B cell (primary cell): ENCODE results near the gene SRBD1.

Experiments
- CTCF ChIP-seq: fragments of 200-600 bp; IDR thresholded peaks from one replicate; pipeline ENCODE4 v1.8.0; 2022; ENCODE audit warnings: antibody characterized with exemption, mild to moderate bottlenecking
- EZH2 ChIP-seq: IDR thresholded peaks from 2 replicates; pipeline ENCODE4 v1.6.1; 2012; ENCODE audit warnings: borderline replicate concordance, low read depth, mild to moderate bottlenecking, moderate library complexity, low read length; ENCODE audit not compliant: insufficient read depth, poor library complexity, severe bottlenecking

- peak; percentile 78 for TF ChIP-seq CTCF
- no peak for TF ChIP-seq EZH2
Measured at GRCh38 chr2:45585267-45585861, 25.7 kb downstream of the SRBD1 start.
